GM12878 (cell line): Measurements from ENCODE around the gene LRBA. TPM values are rescaled to one million over a fixed set of nuclear protein-coding genes. Genes with fewer than 3 reads are reported as not detected.

Experiments
- ATAC-seq: fragments of 200-7000 bp; cut with Tn5 transposase; 3 replicates; pipeline ENCODE4 v1.9.1; 2020; ENCODE audit warnings: mild to moderate bottlenecking, moderate library complexity
- BruUV-seq: library from RNA; stranded (reverse); fragments of 400-500 nt; replicated peaks from 2 replicates; lab custom pipeline; 2021; lab: Mats Ljungman, UMichigan
- CTCF ChIA-PET: fragments of 300-600 bp; sonication (Branson Sonifier 250); formaldehyde crosslinking; extraction: SDS; loops from one replicate; lab custom pipeline; 2021; ENCODE audit warnings: inconsistent platforms; lab: Yijun Ruan, JAX
- POLR2A ChIA-PET: fragments of 350-600 bp; formaldehyde crosslinking; extraction: SDS; loops from one replicate; lab custom pipeline; 2021; ENCODE audit warnings: inconsistent platforms; lab: Charles Lee
- RAD21 ChIA-PET: fragments of 300-600 bp; sonication (Branson Sonifier 250); formaldehyde crosslinking; loops from one replicate; lab custom pipeline; 2023; ENCODE audit warnings: antibody characterized with exemption; ENCODE audit not compliant: unreplicated experiment; lab: Charles Lee
- SMC1A ChIA-PET: fragments of 300-600 bp; sonication (Branson Sonifier 250); formaldehyde crosslinking; loops from one replicate; lab custom pipeline; 2023; ENCODE audit not compliant: unreplicated experiment, uncharacterized antibody; lab: Charles Lee
- DNase-seq: peaks from one replicate; pipeline ENCODE4 v3.0.0-alpha.2; 2011; ENCODE audit warnings: low read depth, low spot score
- FAIRE-seq: peaks from 3 replicates; lab custom pipeline; 2011; peaks lifted over from hg19 to GRCh38; lab: Jason Lieb, UNC
- H2AFZ ChIP-seq: 2 replicates; pipeline ENCODE4 v1.6.0; 2011; ENCODE audit warnings: low read depth, low read length, control low read depth; ENCODE audit not compliant: control insufficient read depth
- H3K27ac ChIP-seq: 2 replicates; pipeline ENCODE4 v1.5.1; 2011; ENCODE audit warnings: control low read depth; ENCODE audit not compliant: control insufficient read depth, insufficient read depth
- H3K27me3 ChIP-seq, 2 experiments: replicated peaks in 1 of 2; 2 replicates each; pipeline versions ENCODE4 v1.6.0 to v1.6.1; 2011; ENCODE audit warnings: low read length in 1 of 2; ENCODE audit not compliant: control insufficient read depth in 2 of 2, insufficient read depth in 2 of 2
- H3K36me3 ChIP-seq, 2 experiments: 2 replicates each; pipeline ENCODE4 v1.5.1; 2011; ENCODE audit warnings: low read length in 1 of 2; ENCODE audit not compliant: control insufficient read depth in 2 of 2, insufficient read depth in 2 of 2
- H3K4me1 ChIP-seq: 2 replicates; pipeline ENCODE4 v1.6.1; 2011; ENCODE audit warnings: mild to moderate bottlenecking, low read length, moderate library complexity, mixed read lengths; ENCODE audit not compliant: control insufficient read depth, insufficient read depth
- H3K4me2 ChIP-seq: 2 replicates; pipeline ENCODE4 v1.6.0; 2011; ENCODE audit warnings: control low read depth; ENCODE audit not compliant: control insufficient read depth, insufficient read depth
- H3K4me3 ChIP-seq: fragments of 200-600 bp; sonication (generic); 2 replicates; pipeline ENCODE4 v1.5.1; 2016
- H3K79me2 ChIP-seq: 2 replicates; pipeline ENCODE4 v1.6.0; 2011; ENCODE audit warnings: low read length; ENCODE audit not compliant: control insufficient read depth, insufficient read depth
- H3K9ac ChIP-seq: 2 replicates; pipeline ENCODE4 v1.8.0; 2011; ENCODE audit warnings: low read length, control low read depth, mixed read lengths; ENCODE audit not compliant: control insufficient read depth, insufficient read depth
- H3K9me3 ChIP-seq: replicated peaks from 3 replicates; pipeline ENCODE4 v1.5.1; 2011; ENCODE audit warnings: mild to moderate bottlenecking, low read length; ENCODE audit not compliant: control insufficient read depth, insufficient read depth
- H4K20me1 ChIP-seq: 2 replicates; pipeline ENCODE4 v1.6.0; 2011; ENCODE audit not compliant: control insufficient read depth, insufficient read depth
- ASH2L ChIP-seq: fragments of 300-600, 200-600 bp; sonication (generic); IDR thresholded peaks from 2 replicates; pipeline ENCODE4 v1.6.1; 2017; ENCODE audit warnings: low read depth, mild to moderate bottlenecking, borderline replicate concordance
- BACH1 ChIP-seq: fragments of 450-650 bp; IDR thresholded peaks from 2 replicates; pipeline ENCODE4 v1.6.1; 2017; ENCODE audit warnings: mild to moderate bottlenecking, borderline replicate concordance
- CBX3 ChIP-seq: fragments of 200-600 bp; sonication (generic); IDR thresholded peaks from 2 replicates; pipeline ENCODE4 v1.6.1; 2016; ENCODE audit warnings: low read depth, borderline replicate concordance
- EZH2 ChIP-seq: IDR thresholded peaks from 2 replicates; pipeline ENCODE4 v1.6.1; 2012; ENCODE audit warnings: low read depth, mild to moderate bottlenecking, control low read depth, inconsistent platforms, low read length, borderline replicate concordance; ENCODE audit not compliant: control insufficient read depth
- GABPA ChIP-seq: IDR thresholded peaks from 2 replicates; pipeline ENCODE4 v1.6.1; 2014; ENCODE audit warnings: antibody characterized with exemption, low read depth, mild to moderate bottlenecking, inconsistent platforms
- GATAD2B ChIP-seq: fragments of 450-650 bp; conservative IDR thresholded peaks from 2 replicates; pipeline ENCODE4 v1.6.1; 2017; ENCODE audit warnings: low read depth, mild to moderate bottlenecking, moderate library complexity
- HDGF ChIP-seq: fragments of 450-650 bp; IDR thresholded peaks from 2 replicates; pipeline ENCODE4 v1.6.1; 2016; ENCODE audit warnings: antibody characterized with exemption
- IKZF1 ChIP-seq: fragments of 450-650 bp; conservative IDR thresholded peaks from 2 replicates; pipeline ENCODE4 v1.6.1; 2017; ENCODE audit warnings: antibody characterized with exemption, mild to moderate bottlenecking
- IKZF2 ChIP-seq, 2 experiments: fragments of 450-650 bp; IDR thresholded peaks; 2 replicates each; pipeline ENCODE4 v1.6.1; 2017; ENCODE audit warnings: mild to moderate bottlenecking in 2 of 2, moderate library complexity in 2 of 2
- JUNB ChIP-seq: IDR thresholded peaks from 2 replicates; pipeline ENCODE4 v1.6.1; 2016; ENCODE audit warnings: antibody characterized with exemption, mild to moderate bottlenecking
- KLF5 ChIP-seq: fragments of 450-650 bp; IDR thresholded peaks from 2 replicates; pipeline ENCODE4 v1.6.1; 2014; ENCODE audit warnings: mild to moderate bottlenecking; ENCODE audit not compliant: partially characterized antibody
- MEF2B ChIP-seq: fragments of 450-650 bp; IDR thresholded peaks from 2 replicates; pipeline ENCODE4 v1.6.1; 2018; ENCODE audit warnings: mild to moderate bottlenecking, moderate library complexity; ENCODE audit not compliant: partially characterized antibody, poor library complexity, severe bottlenecking
- MTA3 ChIP-seq: IDR thresholded peaks from 2 replicates; pipeline ENCODE4 v1.6.1; 2012; ENCODE audit warnings: low read length, inconsistent platforms, borderline replicate concordance
- MXI1 ChIP-seq: fragments of 150-350 bp; IDR thresholded peaks from 2 replicates; pipeline ENCODE4 v1.6.1; 2011; ENCODE audit warnings: low read depth, mild to moderate bottlenecking, inconsistent platforms, low read length, improper control_type of control experiment
- NFXL1 ChIP-seq: fragments of 450-650 bp; IDR thresholded peaks from 2 replicates; pipeline ENCODE4 v1.6.1; 2017; ENCODE audit warnings: antibody characterized with exemption, mild to moderate bottlenecking, borderline replicate concordance
- NR2C2 ChIP-seq: IDR thresholded peaks from 2 replicates; pipeline ENCODE4 v1.6.1; 2011; ENCODE audit warnings: borderline replicate concordance, low read depth; ENCODE audit not compliant: control insufficient read depth, insufficient read length
- PAX8 ChIP-seq: fragments of 450-650 bp; IDR thresholded peaks from 2 replicates; pipeline ENCODE4 v1.6.1; 2017; ENCODE audit warnings: mild to moderate bottlenecking, moderate library complexity
- POLR2A ChIP-seq: IDR thresholded peaks from 2 replicates; pipeline ENCODE4 v1.6.1; 2011; ENCODE audit warnings: low read depth, mild to moderate bottlenecking, low read length
- STAT3 ChIP-seq: IDR thresholded peaks from 2 replicates; pipeline ENCODE4 v1.6.1; 2011; ENCODE audit warnings: low read depth, low read length, improper control_type of control experiment
- TCF3 ChIP-seq: IDR thresholded peaks from 2 replicates; pipeline ENCODE4 v1.6.1; 2012; ENCODE audit warnings: low read depth, mild to moderate bottlenecking, low read length, borderline replicate concordance; ENCODE audit not compliant: insufficient read depth
- WRNIP1 ChIP-seq: IDR thresholded peaks from 2 replicates; pipeline ENCODE4 v1.6.1; 2011; ENCODE audit warnings: low read depth, low read length, improper control_type of control experiment, borderline replicate concordance
- ZNF217 ChIP-seq: fragments of 450-650 bp; IDR thresholded peaks from 2 replicates; pipeline ENCODE4 v1.6.1; 2017; ENCODE audit warnings: antibody characterized with exemption, mild to moderate bottlenecking
- WGBS: methylation state at CpG from one replicate; pipeline ENCODE4 v1.1.6; 2016; ENCODE audit warnings: low lambda C conversion rate; ENCODE audit not compliant: insufficient replicate concordance, insufficient coverage; ENCODE audit errors: missing lambda C conversion rate; 5-methylcytosine and 5-hydroxymethylcytosine counted together
- in situ Hi-C: fragments of 300-500 bp; cut with MboI; formaldehyde crosslinking; loops from 9 replicates; pipeline ENCODE4 v1.14.3; 2018; ENCODE audit warnings: mixed read lengths
- intact Hi-C: fragments of 100-400 bp; cut with micrococcal nuclease; formaldehyde crosslinking; loops from one replicate; pipeline ENCODE4 v1.14.2; 2022; ENCODE audit not compliant: unreplicated experiment
- polyA plus RNA-seq, 11 experiments: library from polyadenylated mRNA; depleted of rRNA in 4 of 11; unstranded in 6 of 11; stranded (reverse) in 5 of 11; fragments of >200 nt; fragmentation: Nextera tagmentation in 4 of 11; fragmentation: Illumina TruSeq in 1 of 11; extraction: Ambion mirVana in 4 of 11; extraction: Trizol in 1 of 11; gene quantifications; 1 replicate in 1 of 11; 2 replicates in 10 of 11; pipeline versions ENCODE4 v1.2.1 to v1.2.3, GENCODE V29; 2011 to 2016; ENCODE audit warnings: inconsistent platforms in 2 of 11, missing spikeins in 2 of 11, low read depth in 1 of 11
- total RNA-seq, 4 experiments: library from RNA; depleted of rRNA in 3 of 4; stranded (reverse); fragments of >200 nt in 3 of 4; fragmentation: Illumina TruSeq in 1 of 4; extraction: Trizol in 1 of 4; gene quantifications; 2 replicates each; pipeline versions ENCODE4 v1.2.1 to v1.2.3, GENCODE V29; 2013 to 2021
- TF ChIP-seq, protein P1 (sequence below): IDR thresholded peaks from 2 replicates; pipeline ENCODE4 v1.6.1; 2012; ENCODE audit warnings: low read depth, low read length, improper control_type of control experiment

LRBA gene
- total and polyA plus RNA-seq, 10 of the 15 experiments (the other 5 are each of a cell fraction or from before 2014, with no cell fraction given): 20.3 to 93.4 (median 55.0) TPM

DNA sequence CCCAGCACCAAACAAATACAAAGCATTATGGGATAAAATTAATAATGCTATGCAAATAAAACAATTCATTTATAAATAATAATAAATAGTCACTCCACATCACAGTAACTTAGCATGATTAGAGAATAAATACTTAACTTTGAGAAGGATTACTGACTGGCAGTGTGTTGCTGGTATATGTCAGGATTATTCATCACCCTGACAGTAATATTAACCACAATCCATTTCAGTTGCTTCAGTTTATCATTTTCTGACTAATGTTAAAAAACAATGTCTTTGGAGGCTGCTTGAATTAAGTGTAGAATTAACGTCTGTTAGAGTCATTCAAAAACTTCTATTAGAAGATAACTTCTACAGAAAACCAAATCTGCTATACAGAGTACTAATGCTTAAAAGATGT, 557.3 kb downstream of the LRBA start:
- ATAC-seq: no peak
- intact Hi-C loops: no loop called here
- Histone ChIP-seq H3K9ac (no peak overlapping the region), H3K36me3 (no peaks in the 10 kb centered on the region), H3K4me1 (no peaks in the 10 kb centered on the region), H3K27ac (no peak overlapping the region), H3K79me2 (no peaks in the 10 kb centered on the region), H3K9me3 (no peaks in the 10 kb centered on the region), H2AFZ (no peak overlapping the region), H3K4me2 (no peak overlapping the region), H3K4me3 (no peak overlapping the region), H3K27me3 (no peaks in the 10 kb centered on the region), H4K20me1 (no peaks in the 10 kb centered on the region)
- in situ Hi-C loops: no loop called here
- CTCF ChIA-PET: no interaction called here
- TF ChIP-seq MXI1: no peak
- no peak for TF ChIP-seq JUNB
- TF ChIP-seq STAT3: no peak
- no peak for TF ChIP-seq MEF2B
- TF ChIP-seq GABPA: no peak
- no peak for TF ChIP-seq KLF5
- TF ChIP-seq IKZF1: no peak
- DNase-seq: no peak
- whole genome bisulfite sequencing: 40% methylated on average over 1 of the region's 1 CpG
- SMC1A ChIA-PET: no interaction called here
- RAD21 ChIA-PET: no interaction called here
- POLR2A ChIA-PET: no interaction called here
- FAIRE-seq: no peak
- no TSS peak for BruUV-seq

GRCh38 chr4:150451883-150452282, 563.2 kb downstream of the LRBA start:
- FAIRE-seq (no peak), ATAC-seq (no peak)
- no peak overlapping the region for H3K27ac ChIP-seq
- H3K36me3 ChIP-seq: no peaks in the 10 kb centered on the region
- in situ Hi-C loops: no loop called here
- H3K27me3 ChIP-seq: no peaks in the 10 kb centered on the region
- TF ChIP-seq MTA3 (no peak), ASH2L (no peak), ZNF217 (no peak), CBX3 (no peak), POLR2A (no peak), GATAD2B (no peak), BACH1 (no peak), NR2C2 (no peak), NFXL1 (no peak), PAX8 (no peak), HDGF (no peak), TCF3 (no peak), WRNIP1 (no peak), IKZF2 (IDR thresholded peaks at IDR 0.05) (no peak), EZH2 (no peak)
- TF ChIP-seq, protein P1, sequence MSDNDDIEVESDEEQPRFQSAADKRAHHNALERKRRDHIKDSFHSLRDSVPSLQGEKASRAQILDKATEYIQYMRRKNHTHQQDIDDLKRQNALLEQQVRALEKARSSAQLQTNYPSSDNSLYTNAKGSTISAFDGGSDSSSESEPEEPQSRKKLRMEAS: no peak
- TF ChIP-seq, all 136 proteins: peak for 0
- Histone ChIP-seq H3K4me3 (no peak overlapping the region), H4K20me1 (no peaks in the 10 kb centered on the region), H2AFZ (no peak overlapping the region), H3K9me3 (no peaks in the 10 kb centered on the region), H3K79me2 (no peaks in the 10 kb centered on the region), H3K4me1 (no peaks in the 10 kb centered on the region), H3K4me2 (no peak overlapping the region), H3K9ac (no peak overlapping the region)
- ChIA-PET CTCF (no interaction called here), POLR2A (no interaction called here), SMC1A (interaction anchor here (1.2 kb wide), 1 partner anchor 9 kb away, joined by 4 read pairs; no protein-coding TSS in a partner anchor), RAD21 (no interaction called here)
- 98% methylated on average over 3 of the region's 3 CpGs for WGBS
- DNase-seq: no peak
- intact Hi-C loops: no loop called here
- BruUV-seq: no TSS peak
